HG03439 (cell line): ENCODE measurements around the gene ADAMTS2.

Source experiments
- ATAC-seq: cut with Tn5 transposase; IDR thresholded peaks from one replicate; pipeline ENCODE4 v1.9.1; 2021; ENCODE audit warnings: mild to moderate bottlenecking, moderate library complexity; ENCODE audit not compliant: unreplicated experiment

The ADAMTS2 gene

GRCh38 chr5:179151286-179152118 is 193.8 kb downstream of the ADAMTS2 start:
- ATAC-seq, result no peak

GRCh38 chr5:179150011-179150410 is 195.2 kb downstream of the ADAMTS2 start:
- no peak for ATAC-seq

GRCh38 chr5:179149278-179149677 is 196.0 kb downstream of the ADAMTS2 start:
- no peak for ATAC-seq

- ATAC-seq, result no peak
Measured at GRCh38 chr5:179148703-179149170, 196.5 kb downstream of the ADAMTS2 start.

GRCh38 chr5:179147991-179148702 is 197.1 kb downstream of the ADAMTS2 start:
- no peak for ATAC-seq

- ATAC-seq, result no peak
Measured at GRCh38 chr5:179146277-179146676, 199.0 kb downstream of the ADAMTS2 start.

GRCh38 chr5:179143446-179143845 is 201.8 kb downstream of the ADAMTS2 start:
- no peak for ATAC-seq

GRCh38 chr5:179142434-179143198 is 202.6 kb downstream of the ADAMTS2 start:
- no peak for ATAC-seq

- no peak for ATAC-seq
Measured at GRCh38 chr5:179141867-179142266, 203.4 kb downstream of the ADAMTS2 start.

GRCh38 chr5:179140293-179140692 is 205.0 kb downstream of the ADAMTS2 start:
- ATAC-seq, result no peak

- ATAC-seq, result no peak
Measured at GRCh38 chr5:179139936-179140235, 205.4 kb downstream of the ADAMTS2 start.

- no peak for ATAC-seq
Measured at GRCh38 chr5:179139111-179139935, 205.9 kb downstream of the ADAMTS2 start.

- ATAC-seq, result no peak
Measured at GRCh38 chr5:179138568-179138925, 206.7 kb downstream of the ADAMTS2 start.

GRCh38 chr5:179137643-179138567 is 207.4 kb downstream of the ADAMTS2 start:
- no peak for ATAC-seq

- ATAC-seq, result no peak
Measured at GRCh38 chr5:179137016-179137642, 208.1 kb downstream of the ADAMTS2 start.

GRCh38 chr5:179135441-179136215 is 209.6 kb downstream of the ADAMTS2 start:
- no peak for ATAC-seq

- no peak for ATAC-seq
Measured at GRCh38 chr5:179135006-179135405, 210.3 kb downstream of the ADAMTS2 start.

GRCh38 chr5:179134511-179134910 is 210.8 kb downstream of the ADAMTS2 start:
- ATAC-seq, result no peak
